Stimulated activated CD4-positive, alpha-beta T cell treated with anti-CD3 and anti-CD28 coated beads, Interleukin-12 subunit alpha, Interleukin-12 subunit beta, amount 100 ng/mL, for 4 hours (primary cell): ENCODE results near the gene SPAG4.
A peak's percentile ranks its signal among the peaks of the same experiment; 100 is the strongest.

Experiments used
- DNase-seq: peaks from one replicate; pipeline ENCODE4 v3.0.0-alpha.2; 2020

SPAG4 gene

GRCh38 chr20:35615667-35616464 lies at the start of gene SPAG4:
SPAG4 (plus strand) TSS chr20:35615829; CDS start chr20:35616004, 175 bp downstream.
- DNase-seq: peak; percentile 100

- DNase-seq: no peak
Observed at GRCh38 chr20:35568645-35569044, 47.0 kb upstream of the SPAG4 start.

- no peak for DNase-seq
Observed at GRCh38 chr20:35571555-35571954, 44.1 kb upstream of the SPAG4 start.

GRCh38 chr20:35572838-35573237 lies 42.8 kb upstream of the SPAG4 start:
- DNase-seq: no peak

- DNase-seq: no peak
Observed at GRCh38 chr20:35575958-35576357, 39.7 kb upstream of the SPAG4 start.

- DNase-seq: no peak
Observed at GRCh38 chr20:35576816-35577215, 38.8 kb upstream of the SPAG4 start.

- DNase-seq: no peak
Observed at GRCh38 chr20:35578469-35578868, 37.2 kb upstream of the SPAG4 start.

GRCh38 chr20:35579196-35579595 lies 36.4 kb upstream of the SPAG4 start:
- no peak for DNase-seq

- DNase-seq: no peak
Observed at GRCh38 chr20:35582131-35582530, 33.5 kb upstream of the SPAG4 start.

GRCh38 chr20:35582741-35583404 lies 32.8 kb upstream of the SPAG4 start:
- DNase-seq: no peak

- DNase-seq: no peak
Observed at GRCh38 chr20:35583636-35584560, 31.7 kb upstream of the SPAG4 start.

GRCh38 chr20:35586751-35587425 lies 28.7 kb upstream of the SPAG4 start:
- DNase-seq: no peak

GRCh38 chr20:35587436-35587835 lies 28.2 kb upstream of the SPAG4 start:
- DNase-seq: no peak

- no peak for DNase-seq
Observed at GRCh38 chr20:35588397-35588796, 27.2 kb upstream of the SPAG4 start.

- DNase-seq: no peak
Observed at GRCh38 chr20:35592339-35592974, 23.2 kb upstream of the SPAG4 start.

GRCh38 chr20:35595456-35595855 lies 20.2 kb upstream of the SPAG4 start:
- no peak for DNase-seq

GRCh38 chr20:35595901-35596300 lies 19.7 kb upstream of the SPAG4 start:
- DNase-seq: no peak

GRCh38 chr20:35597186-35597585 lies 18.4 kb upstream of the SPAG4 start:
- DNase-seq: no peak

GRCh38 chr20:35598476-35598875 lies 17.2 kb upstream of the SPAG4 start:
- DNase-seq: no peak

GRCh38 chr20:35598899-35599775 lies 16.5 kb upstream of the SPAG4 start:
- no peak for DNase-seq

- no peak for DNase-seq
Observed at GRCh38 chr20:35599776-35600120, 15.9 kb upstream of the SPAG4 start.
